Prostate gland (tissue), 2 donors: Measurements from ENCODE around the gene BCAS3.

Experiments
- CTCF ChIP-seq, 4 experiments: fragments of 200-600 bp in 2 of 4; fragments of 450-650 bp in 2 of 4; sonication (generic) in 2 of 4; IDR thresholded peaks; 1 replicate in 3 of 4; 2 replicates in 1 of 4; pipeline ENCODE4 v1.5.1; 2016 to 2019; ENCODE audit warnings: antibody characterized with exemption in 4 of 4, mild to moderate bottlenecking in 2 of 4, moderate library complexity in 2 of 4
- POLR2A ChIP-seq: fragments of 450-650 bp; IDR thresholded peaks from one replicate; pipeline ENCODE4 v1.6.1; 2016; ENCODE audit warnings: antibody characterized with exemption, mild to moderate bottlenecking

GRCh38 chr17:61134551-61135235 lies 457.0 kb downstream of the BCAS3 start:
- TF ChIP-seq POLR2A: no peak
- no peak for TF ChIP-seq CTCF (IDR thresholded peaks at IDR 0.05)
